Head of caudate nucleus (tissue), 42 donors: Measurements from ENCODE around the gene TBX19.
A peak's percentile ranks its signal among the peaks of the same experiment; 100 is the strongest.

Source experiments
- DNase-seq, 42 donors: peaks; one replicate each; pipeline versions ENCODE4 v3.0.0 to v3.0.0-alpha.2; 2020 to 2021; ENCODE audit warnings: mixed read lengths in 7 of 42
- intact Hi-C: fragments of 100-400 bp; cut with DNase I; formaldehyde crosslinking; loops from one replicate; pipeline ENCODE4 v1.15.0; 2022

Gene TBX19

DNA sequence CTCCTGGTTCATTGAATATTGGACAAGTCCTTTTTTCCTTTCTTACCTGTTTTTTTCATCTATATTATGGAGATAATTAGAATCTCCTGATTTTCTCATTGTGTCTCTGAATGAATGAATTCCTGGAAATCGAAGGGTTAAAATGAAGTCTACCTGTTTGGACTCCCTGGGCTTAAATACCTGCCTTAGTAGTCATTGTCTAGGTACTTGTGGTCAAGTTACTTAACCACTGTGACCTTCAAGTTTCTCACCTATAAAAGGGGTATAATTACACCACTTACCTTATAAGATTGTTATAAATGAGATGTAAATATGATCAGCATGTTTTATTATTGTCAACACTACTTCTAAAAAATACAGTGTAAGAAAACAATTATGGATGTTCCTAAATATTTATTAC is 9.0 kb upstream of the TBX19 start:
- intact Hi-C loops, result no loop called here
- no peak for DNase-seq

DNA sequence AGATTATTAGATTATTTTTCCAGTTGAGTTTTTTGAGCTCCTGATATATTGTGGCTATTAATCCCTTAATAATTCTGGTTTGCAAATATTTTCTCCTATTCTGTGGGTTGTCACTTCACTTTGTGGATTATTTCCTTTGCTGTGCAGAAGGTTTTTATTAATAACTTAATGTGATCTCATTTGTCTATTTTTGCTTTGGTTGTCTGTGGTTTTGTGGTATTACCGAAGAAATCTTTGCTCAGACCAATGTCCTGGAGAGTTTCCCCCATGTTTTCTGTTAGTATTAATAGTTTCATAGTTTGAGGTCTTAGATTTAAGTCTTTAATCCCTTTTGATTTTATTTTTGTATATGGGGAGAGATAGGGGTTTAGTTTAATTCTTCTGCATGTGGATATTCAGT is 7.1 kb upstream of the TBX19 start:
- no peak for DNase-seq
- intact Hi-C loops, result no loop called here

DNA sequence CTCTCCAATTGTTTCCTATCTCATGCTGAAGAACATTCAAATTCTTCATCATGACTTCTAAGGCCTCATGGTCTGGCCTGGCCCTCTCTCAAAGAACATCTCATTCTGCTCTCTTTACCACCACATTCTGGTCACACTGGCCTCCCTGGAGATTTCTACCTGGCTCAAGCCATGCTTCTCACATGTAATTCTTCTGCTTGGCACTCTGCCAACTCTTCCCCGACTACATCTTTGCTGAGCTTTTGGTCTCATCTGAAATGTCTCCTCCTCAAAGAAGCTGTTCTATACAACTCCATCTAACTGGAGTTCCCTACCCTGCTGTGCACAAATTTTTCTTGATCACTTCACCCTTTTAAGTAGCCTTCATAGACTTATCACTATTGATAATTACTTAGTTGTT is 1.4 kb upstream of the TBX19 start:
- DNase-seq, result no peak
- intact Hi-C loops, result no loop called here

DNA sequence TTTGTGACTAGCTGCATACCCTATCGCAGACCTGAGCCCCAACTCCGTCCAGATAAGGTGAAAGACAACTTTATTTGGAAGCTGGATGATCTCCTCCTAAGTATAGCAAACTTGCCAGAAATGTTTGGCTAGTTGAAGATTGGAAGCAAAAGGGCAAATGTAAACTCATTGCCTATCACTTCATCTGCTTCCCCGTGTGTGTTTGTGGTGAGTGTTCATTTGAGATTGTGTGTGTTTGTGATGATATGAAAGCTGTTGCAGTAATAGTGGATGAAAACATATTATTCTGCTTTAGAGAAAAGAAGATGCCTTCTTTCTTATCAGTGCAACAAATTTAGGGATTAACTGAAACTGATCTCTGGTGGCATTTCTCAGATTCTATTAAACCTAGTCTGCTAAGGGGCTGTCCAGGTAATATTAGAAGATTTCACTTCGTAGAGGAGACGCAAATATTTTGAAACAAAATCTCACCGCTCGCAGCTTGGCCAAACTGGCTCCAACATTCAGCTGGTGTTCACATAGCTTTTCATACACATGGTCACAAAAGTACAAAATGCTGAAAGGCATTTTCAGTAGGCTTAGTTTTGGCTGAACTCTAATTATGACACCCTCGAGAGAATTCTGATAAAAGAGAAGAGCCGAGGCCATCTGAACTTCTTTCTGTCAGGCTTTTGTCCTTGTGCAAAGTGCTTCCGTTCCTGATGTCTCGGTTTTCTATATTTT is 1.1 kb downstream of the TBX19 start:
- intact Hi-C loops, result no loop called here
- no peak for DNase-seq

DNA sequence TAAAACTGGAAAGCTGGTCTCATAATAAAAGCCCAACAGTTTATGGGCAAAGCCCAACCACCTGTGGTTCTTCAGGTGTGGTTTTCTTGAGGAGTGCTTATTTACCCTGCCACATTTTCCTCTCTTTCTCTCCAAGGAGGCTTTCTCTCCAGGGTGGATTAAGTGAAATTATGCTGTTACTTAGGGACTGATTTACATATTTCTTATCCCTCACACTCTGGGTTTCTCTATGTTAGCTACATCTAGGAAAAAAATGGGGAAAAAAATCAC is 4.8 kb downstream of the TBX19 start:
- DNase-seq, result no peak
- intact Hi-C loops, result no loop called here

DNA sequence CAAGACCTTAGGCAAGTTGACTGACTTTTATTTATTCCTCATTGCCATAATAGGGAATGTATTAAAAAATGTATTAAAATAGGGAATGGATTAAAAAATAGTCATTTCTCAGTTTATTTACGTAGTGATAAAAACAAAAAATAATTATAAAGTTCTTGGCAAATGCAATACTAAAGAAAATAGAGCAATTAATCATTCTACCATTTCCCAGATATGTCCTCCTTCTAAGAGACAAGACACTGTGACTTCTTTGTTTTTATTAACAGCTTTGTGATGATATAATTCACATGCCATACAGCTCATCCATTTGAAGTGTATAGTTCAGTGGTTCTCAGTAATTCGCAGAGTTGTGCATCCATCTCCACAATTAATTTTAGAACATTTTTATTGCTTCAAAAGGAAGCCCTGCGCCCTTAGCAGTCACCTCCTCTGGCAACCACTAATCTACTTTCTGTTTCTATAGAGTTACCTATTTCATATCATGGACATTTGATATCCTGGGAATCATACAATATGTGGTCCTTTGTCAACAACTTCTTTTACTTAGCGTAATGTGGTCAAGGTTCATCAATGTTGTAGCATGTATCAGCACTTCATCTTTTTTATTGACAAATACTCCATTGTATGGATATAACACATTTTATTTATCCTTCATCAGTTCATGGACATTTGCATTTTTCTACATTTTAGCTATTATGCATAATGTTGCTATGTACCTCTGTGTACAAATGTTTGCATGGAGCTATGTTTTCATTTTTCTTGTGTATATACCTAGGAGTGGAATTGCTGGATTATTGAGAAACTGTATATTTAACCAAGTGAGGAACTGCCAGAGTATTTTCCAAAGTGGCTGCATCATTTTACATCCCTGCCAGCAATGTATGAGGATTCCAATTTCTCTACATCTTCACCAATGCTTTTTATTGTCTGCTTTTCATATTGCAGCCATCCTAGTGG is 5.6 kb downstream of the TBX19 start:
- intact Hi-C loops, result no loop called here
- no peak for DNase-seq

DNA sequence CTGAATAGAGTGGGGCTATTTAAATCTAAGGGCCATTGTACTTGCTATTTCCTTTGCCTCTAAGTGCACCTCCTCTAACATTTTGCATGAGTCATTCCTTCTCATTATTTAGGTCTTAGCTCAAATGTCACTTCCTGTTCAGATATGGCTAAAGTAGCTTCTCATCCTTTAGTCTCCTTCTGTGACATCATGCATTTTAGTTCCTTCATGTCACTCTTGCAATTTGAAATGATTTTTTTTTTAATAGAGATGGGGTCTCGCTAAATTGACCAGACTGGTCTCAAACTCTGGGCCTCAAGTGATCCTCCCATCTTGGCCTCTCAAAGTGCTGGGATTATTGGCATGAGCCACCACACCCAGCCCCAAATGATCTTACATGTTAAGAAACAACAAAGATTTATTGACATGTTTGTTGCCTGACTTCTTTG is 6.6 kb downstream of the TBX19 start:
- DNase-seq, result no peak
- intact Hi-C loops, result no loop called here

DNA sequence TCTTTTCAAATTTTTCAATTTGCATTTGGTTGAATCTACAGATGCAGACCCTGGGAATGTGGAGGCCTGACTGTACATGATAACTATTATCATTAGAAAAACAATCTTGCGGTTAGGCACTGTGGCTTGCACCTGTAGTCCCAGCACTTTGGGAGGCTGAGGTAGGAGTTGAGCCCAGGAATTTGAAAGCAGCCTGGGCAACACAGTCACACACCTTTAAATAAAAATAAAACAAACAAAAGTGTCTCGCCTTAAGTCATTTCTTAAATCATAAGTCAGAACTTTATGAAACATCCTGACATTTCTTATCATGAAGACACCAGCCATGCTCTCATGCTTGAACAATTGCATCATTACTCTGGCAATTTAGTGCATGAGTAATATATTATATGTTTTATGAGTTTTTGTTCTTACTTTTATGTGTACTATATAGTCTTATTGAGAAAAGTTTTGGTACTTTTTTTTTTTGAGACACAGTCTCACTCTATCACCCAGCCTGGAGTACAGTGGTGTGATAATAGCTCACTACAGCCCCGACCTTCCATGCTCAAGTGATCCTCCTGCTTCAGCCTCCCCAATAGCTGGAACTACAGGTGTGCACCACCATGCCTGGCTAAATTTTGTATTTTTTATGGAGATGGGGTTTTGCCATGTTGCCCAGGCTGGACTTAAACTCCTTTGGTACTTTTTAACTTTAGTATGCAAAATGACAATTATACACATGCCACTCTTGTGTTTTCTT is 7.8 kb downstream of the TBX19 start:
- DNase-seq, result no peak

DNA sequence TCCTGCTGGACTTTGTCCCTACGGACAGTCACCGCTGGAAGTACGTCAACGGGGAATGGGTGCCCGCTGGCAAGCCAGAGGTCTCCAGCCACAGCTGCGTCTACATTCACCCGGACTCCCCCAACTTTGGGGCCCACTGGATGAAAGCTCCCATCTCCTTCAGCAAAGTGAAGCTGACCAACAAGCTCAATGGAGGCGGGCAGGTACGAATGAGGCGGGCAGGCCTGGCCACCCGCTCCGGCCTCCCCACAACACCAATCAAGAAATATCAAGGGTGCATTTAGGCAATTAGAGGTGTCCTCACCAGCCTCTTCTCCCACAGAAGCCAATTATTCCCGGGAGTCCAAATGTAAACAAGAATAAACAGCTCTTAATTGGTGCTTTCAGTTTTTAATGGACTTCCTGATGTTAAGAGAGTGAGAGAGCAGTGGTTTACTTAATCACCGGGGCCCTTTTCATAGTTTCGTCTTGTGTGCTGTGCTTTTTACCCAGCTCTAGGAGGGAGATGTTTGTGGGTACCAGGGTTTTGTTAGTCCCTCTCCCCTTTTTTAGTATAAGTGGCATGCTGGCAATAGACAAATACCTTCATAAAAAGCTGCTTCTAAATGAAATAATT is 10.7 kb downstream of the TBX19 start:
- no peak for DNase-seq
- intact Hi-C loops, result no loop called here

More for the DNA sequence above, 7.8 kb downstream of the TBX19 start:
- intact Hi-C loops, result no loop called here

DNA sequence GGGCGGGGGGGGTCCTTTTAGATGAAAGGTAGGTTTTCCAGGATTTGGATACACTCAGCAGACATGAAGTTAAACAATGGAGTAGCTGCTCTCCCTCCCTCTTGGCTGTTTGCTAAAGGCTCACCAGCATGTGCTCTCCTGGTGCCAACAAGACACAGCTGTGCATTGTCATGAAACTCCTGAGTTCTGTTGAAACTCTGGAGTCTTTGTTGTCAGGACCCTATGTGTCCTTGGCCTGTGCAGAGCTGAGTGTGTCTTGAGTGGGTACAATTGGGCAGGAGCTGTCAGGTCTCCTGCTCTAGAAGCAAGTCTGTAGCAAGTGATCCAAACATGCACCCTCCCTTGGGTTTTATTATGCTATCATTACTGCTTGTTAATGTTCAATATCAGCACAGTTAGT is 12.7 kb downstream of the TBX19 start:
- intact Hi-C loops, result no loop called here
- DNase-seq, result no peak

DNA sequence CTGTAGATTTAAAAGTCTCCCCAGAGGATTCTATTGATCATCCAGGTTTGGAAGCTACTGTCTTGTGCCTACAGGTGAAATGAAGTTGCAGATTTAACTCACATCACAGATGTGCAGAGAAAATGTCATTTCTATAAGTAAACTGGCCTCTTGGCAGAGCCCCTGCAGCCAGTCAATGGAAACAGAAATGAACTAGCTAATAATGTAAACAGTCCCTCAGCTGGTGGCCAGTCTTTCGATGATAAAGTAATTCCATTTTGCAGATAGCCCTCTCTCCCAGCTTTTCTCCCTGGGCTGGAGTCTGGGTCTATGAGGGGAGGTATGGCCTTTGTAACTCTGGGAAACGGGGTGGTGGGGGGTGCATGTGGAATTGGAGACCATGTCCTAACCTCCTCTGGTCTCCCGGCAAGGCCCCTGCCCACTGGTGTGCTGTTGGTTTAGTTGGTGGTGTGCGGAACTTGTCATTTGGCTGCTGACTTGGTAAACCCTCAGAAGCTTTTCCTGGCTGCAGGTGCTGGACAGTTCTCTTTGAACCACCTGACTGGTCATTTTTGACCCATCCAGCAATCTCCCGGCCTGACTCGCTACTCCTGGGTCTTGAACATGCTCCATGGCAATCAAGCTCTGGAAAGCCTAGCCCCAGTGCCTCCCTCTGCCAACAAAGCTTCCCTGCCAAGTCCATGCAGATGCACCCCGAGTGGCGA is 14.9 kb downstream of the TBX19 start:
- intact Hi-C loops, result no loop called here

DNA sequence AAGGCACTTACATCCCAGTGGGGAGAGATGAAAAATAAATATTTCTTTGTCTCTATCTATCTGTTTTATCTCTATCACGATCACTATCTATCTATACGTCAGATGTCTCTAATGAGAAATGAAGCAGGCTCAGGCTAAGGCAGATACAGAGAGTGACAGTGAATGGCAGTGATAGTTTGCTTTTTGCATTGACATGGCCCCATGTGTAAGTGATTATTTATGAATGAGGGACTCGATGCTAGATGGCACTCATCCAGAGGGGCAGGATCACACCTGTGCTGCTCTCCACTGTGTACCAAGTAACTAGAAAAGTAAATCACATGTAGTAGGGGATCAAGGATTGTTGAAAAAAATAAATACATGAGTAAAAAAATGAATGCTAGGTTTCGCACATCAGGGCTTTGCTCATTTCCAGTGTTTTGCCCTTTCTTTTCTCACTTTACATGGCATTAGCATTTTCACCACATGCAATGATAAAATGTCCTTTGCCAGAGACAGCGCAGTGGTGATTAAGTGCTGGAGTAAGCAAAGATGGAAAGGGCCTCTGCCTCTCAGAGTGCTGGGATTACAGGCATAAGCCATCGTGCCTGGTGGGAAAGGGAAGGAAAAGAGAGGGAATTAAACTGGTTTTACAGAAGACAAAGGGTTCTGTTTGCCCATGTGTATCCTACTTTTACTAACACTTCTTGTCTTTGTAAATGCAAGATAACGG is 16.5 kb downstream of the TBX19 start:
- intact Hi-C loops, result no loop called here
- no peak for DNase-seq

More for the DNA sequence above, 14.9 kb downstream of the TBX19 start:
- DNase-seq, result no peak

DNA sequence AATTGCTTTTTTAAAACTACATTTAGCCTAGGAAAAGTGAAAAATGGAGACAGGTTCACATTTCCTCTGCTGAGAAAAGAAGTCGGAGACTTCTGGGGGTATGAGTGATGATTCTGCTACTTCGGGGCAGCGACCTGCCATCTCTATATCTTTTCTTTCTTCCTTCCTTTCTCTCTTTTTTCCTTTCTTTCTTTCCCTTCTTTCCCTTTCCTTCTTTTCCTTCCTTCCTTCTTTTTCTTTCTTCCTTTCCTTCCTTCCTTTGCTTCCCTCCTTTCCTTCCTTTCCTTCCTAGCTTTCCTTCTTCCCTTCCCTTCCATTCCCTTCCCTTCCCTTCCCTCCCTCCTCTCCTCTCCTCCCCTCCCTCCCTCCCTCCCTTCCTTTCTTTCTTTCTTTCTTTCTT is 17.8 kb downstream of the TBX19 start:
- intact Hi-C loops, result no loop called here
- DNase-seq, result no peak

DNA sequence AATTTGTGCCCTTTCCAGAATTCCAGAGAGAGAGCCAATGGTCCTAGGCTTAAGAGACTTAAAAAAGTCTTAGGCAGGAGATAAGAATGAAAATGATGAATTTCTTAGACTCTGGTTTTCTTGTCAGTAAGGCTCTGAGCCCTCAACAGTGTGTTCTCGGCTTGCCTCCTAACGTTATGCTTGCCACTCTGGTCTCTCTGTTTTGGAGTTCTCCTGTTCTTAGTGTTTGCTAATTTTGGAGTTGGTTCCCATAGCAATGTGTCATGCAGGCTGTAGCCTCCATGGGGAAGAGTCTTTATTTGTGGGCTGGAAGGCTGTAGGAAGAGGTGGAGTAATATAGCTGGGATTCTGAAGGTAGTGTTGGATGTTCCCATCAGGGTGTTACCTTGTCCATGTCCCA is 19.9 kb downstream of the TBX19 start:
- peak in 7 of 42 donors; percentile 8 to 54 (median 23) for DNase-seq
- intact Hi-C loops, result no loop called here

DNA sequence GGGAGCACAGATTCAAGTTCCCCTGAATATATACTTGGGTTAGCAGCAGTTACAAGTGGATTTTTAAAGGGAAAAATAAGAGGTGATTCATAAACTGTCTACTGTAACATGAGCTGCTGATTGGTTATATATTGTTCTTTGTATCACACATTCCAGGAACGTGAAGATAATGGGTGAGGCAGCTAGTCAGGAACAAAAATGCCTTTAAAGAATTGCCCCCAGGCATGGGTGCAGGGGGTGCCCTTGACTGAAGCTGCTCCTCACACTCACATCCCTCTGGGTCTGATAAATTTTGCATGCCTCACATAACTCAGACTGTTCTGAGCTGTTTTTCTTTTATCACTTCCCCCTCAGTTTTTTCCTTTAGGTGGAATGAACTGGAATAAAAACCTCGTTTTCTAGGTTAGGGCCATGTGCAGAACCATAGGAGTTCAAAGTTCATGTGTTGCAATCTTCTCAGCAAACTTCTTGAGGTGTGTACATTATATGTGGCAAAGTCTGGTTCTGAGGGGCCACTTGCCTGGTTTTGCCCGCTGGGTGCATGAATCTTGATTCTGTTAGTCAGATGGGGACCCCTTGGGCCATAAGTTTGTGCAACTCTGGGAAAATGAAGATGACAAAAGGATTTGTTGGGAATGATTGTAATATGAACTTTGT is 21.1 kb downstream of the TBX19 start:
- DNase-seq, result peak in 1 of 42 donors; percentile 13
- intact Hi-C loops, result no loop called here

DNA sequence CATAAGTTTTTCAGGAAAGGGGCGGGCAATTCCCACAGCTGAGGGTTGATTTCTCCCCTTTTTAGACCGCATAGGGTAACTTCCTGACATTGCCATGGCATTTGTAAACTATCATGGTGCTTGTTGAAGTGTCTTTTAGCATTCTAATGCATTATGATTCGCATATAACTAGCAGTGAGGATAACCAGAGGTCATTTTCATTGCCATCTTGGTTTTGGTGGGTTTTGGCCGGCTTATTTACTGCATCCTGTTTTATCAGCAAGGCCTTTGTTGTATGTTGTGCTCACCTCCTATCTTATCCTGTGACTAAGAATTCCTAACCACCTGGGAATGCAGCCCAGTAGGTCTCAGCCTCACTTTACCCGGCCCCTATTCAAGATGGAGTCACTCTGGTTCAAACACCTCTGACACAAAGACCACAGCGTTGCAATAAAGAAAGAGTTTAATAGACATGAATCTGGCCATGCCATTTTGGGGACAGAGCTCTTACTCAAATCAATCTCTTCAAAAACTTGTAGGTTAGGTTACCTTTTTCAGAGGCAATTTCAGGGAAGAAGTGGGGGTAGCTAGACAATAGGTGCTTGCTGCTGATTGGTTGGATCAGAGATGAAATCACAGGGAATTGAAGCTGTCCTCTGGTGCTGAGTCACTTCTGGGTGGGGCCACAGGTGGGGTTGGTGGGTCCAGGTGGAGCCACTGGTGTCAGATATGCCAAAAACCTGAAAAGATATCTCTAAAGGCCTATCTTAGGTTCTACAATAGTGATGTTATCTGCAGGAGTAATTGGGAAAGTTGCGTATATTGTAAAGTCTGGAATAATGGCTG is 23.3 kb downstream of the TBX19 start:
- intact Hi-C loops, result no loop called here
- no peak for DNase-seq

DNA sequence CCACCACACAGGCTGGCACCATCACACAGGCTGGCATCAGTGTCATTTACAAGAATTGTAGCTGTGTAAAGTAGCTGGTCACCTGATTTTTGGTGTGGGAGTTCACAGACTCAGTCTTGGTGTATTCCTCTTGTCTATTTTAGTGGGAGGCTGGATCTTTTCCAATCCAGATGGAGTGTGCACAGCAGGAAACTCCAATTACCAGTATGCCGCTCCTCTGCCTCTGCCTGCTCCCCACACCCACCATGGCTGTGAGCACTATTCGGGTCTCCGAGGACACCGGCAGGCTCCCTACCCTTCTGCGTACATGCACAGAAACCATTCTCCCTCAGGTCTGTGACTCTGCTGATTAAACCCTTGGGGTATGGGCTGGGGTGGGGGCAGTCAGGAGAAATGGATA is 24.2 kb downstream of the TBX19 start:
- intact Hi-C loops, result no loop called here
- peak in 1 of 42 donors; percentile 4 for DNase-seq
